ENCODE results near the gene EPB42.
"Not testable (repeated sequence)": the region's sequence is repeated elsewhere in the genome, so short reads cannot be mapped to it uniquely, and the experiment has no call there.

Gene EPB42

DNA sequence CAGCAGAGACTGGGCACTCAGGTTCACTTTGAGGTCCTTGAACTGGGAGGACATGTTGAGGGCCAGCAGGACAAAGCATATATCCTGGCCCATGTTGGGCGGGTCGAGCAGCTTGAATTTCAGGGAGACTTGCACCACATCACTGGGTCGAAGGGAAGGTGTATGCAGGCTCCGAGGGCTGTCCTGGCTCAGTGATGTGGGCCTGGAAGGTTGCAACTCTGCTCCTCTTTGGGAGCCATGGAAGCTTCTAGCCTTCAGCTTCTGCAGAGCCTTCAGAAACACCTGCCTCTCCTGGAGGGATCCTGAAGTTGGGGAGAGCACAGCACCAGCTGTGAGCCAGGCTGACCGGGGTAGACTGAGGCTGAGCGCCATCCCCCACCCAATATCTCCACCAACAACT is 14.7 kb upstream of the EPB42 start:
- TF ChIP-seq, protein P1, sequence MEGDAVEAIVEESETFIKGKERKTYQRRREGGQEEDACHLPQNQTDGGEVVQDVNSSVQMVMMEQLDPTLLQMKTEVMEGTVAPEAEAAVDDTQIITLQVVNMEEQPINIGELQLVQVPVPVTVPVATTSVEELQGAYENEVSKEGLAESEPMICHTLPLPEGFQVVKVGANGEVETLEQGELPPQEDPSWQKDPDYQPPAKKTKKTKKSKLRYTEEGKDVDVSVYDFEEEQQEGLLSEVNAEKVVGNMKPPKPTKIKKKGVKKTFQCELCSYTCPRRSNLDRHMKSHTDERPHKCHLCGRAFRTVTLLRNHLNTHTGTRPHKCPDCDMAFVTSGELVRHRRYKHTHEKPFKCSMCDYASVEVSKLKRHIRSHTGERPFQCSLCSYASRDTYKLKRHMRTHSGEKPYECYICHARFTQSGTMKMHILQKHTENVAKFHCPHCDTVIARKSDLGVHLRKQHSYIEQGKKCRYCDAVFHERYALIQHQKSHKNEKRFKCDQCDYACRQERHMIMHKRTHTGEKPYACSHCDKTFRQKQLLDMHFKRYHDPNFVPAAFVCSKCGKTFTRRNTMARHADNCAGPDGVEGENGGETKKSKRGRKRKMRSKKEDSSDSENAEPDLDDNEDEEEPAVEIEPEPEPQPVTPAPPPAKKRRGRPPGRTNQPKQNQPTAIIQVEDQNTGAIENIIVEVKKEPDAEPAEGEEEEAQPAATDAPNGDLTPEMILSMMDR (IDR thresholded peaks at IDR 0.05; ENCODE audit: low read depth, low read length, missing control alignments): no peak
- H3K4me3 ChIP-seq (ENCODE audit: low read depth, low read length): no peak overlapping the region
- in situ Hi-C loops (cut with HindIII; ENCODE audit: low sequenced_read_pairs): no loop called here
- no peak for DNase-seq (ENCODE audit: low read depth)

DNA sequence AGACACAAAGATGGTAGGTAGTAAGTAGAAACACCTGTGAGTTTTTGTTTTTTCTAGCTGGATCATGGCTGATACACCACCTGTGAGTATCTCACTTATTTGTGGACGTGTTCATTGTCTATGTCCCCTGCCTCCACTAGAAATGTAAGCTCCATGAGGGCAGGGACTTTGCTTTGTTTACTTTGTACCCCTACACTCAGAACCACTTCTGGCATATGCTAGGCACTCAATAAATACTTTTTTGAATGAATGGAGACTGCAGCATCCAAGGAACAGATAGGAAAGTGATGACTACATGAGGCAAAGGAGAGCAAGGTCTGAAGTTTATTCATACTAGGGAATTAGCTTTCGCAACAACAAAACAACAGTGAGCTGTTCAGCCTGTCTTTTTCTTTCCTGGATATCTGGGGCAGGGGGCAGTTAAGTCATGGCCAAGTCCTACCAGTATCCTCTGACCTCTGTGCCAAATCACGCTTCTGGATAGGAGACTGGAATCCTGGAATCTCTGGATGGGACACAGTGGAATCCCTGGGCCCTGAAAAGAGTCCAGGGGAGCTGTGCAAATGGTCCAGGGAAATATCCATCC is 11.6 kb upstream of the EPB42 start:
- no peak for DNase-seq (ENCODE audit: low read depth)
- TF ChIP-seq, protein P1 (IDR thresholded peaks at IDR 0.05; ENCODE audit: low read depth, low read length, missing control alignments): no peak
- no peak overlapping the region for H3K4me3 ChIP-seq (ENCODE audit: low read depth, low read length)
- in situ Hi-C loops (cut with HindIII; ENCODE audit: low sequenced_read_pairs): no loop called here

DNA sequence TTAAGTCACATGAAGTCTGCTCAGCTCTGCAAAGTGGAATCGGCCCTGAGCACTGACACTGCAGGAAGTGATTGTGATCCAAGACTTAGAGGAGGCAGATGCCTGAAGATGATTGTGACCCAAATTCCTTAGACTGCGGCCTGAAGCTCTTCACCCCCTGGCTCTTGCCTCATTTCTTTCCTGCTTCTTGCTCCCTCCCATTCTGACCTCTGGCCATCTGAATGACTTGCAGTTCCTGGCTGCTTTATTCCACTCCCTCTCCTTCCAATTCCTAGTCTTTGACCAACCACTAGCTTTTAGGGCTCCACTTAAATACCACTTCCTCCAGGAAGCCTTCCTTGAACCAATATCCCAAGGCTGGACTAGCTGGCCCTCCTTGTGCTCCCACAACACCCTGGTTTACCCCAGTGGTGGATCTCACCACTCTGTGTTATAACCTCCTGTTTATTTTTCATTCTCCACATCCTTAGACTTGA is 9.9 kb upstream of the EPB42 start:
- no peak overlapping the region for H3K4me3 ChIP-seq (ENCODE audit: low read depth, low read length)
- TF ChIP-seq, protein P1 (IDR thresholded peaks at IDR 0.05; ENCODE audit: low read depth, low read length, missing control alignments): no peak
- in situ Hi-C loops (cut with HindIII; ENCODE audit: low sequenced_read_pairs): no loop called here
- no peak for DNase-seq (ENCODE audit: low read depth)

DNA sequence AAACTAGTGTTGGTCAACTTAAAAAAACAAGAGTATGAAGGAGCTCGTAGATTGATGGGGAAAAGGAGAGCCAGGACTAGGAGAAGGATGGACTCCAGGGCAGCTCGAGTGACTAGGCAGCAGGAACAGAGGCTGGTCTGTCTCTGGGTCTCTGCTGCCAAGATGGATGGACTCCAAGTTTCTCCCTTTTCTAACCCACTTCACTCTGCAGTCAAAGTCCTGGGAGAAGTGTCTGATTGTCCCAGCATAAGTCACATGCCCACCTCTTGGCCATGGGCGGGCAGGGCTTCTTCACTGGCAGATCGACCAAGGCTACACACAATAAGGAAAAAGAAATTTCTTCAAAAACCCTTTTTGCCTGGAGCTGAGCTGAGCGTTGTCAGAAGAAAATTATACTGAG is 9.2 kb upstream of the EPB42 start:
- H3K4me3 ChIP-seq (ENCODE audit: low read depth, low read length): no peak overlapping the region
- in situ Hi-C loops (cut with HindIII; ENCODE audit: low sequenced_read_pairs): no loop called here
- TF ChIP-seq, protein P1 (IDR thresholded peaks at IDR 0.05; ENCODE audit: low read depth, low read length, missing control alignments): no peak
- DNase-seq (ENCODE audit: low read depth): no peak

DNA sequence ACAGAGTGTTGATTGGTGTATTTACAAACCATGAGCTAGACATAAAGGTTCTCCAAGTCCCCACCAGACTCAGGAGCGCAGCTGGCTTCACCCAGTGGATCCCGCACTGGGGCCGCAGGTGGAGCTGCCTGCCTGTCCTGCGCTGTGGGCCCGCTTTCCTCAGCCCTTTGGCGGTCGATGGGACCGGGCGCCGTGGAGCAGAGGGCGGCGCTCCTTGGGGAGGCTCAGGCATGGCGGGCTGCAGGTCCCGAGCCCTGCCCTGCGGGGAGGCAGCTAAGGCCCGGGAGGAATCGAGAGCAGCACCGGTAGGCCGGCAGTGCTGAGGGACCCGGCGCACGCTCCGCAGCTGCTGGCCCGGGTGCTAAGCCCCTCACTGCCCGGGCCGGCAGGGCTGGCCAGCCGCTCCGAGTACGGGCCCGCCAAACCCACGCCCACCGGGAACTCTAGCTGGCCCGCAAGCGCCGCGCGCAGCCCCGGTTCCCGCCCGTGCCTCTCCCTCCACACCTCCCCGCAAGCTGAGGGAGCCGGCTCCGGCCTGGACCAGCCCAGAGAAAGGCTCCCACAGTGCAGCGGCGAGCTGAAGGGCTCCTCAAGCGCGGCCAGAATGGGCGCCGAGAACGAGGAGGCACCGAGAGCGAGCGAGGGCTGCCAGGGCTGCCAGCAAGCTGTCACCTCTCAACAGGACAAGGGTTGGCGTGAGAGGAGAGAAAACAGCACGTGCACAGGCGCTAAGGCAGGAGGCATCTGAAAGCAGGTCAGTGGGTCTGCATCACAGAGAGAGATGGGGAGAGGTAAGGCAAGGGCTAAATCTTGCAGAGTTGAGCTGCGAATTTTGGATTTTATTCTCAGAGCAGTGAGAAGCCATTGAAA is 5.9 kb upstream of the EPB42 start:
- no peak overlapping the region for H3K4me3 ChIP-seq (ENCODE audit: low read depth, low read length)
- in situ Hi-C loops (cut with HindIII; ENCODE audit: low sequenced_read_pairs): no loop called here
- TF ChIP-seq, protein P1 (IDR thresholded peaks at IDR 0.05; ENCODE audit: low read depth, low read length, missing control alignments): no peak
- no peak for DNase-seq (ENCODE audit: low read depth)

DNA sequence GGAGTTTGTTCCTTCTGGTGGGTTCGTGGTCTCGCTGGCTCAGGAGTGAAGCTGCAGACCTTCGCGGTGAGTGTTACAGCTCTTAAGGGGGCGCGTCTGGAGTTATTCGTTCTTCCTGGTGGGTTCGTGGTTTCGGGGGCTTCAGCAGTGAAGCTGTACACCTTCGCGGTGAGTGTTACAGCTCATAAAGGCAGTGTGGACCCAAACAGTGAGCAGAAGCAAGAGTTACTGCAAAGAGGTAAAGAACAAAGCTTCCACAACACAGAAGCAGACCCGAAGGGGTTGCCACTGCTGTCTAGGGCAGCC is 5.1 kb upstream of the EPB42 start:
- H3K4me3 ChIP-seq (ENCODE audit: low read depth, low read length); in situ Hi-C loops (cut with HindIII; ENCODE audit: low sequenced_read_pairs); DNase-seq (ENCODE audit: low read depth): not testable (repeated sequence)
